ENCODE measurements around the gene TMEM221.

TMEM221 gene

DNA sequence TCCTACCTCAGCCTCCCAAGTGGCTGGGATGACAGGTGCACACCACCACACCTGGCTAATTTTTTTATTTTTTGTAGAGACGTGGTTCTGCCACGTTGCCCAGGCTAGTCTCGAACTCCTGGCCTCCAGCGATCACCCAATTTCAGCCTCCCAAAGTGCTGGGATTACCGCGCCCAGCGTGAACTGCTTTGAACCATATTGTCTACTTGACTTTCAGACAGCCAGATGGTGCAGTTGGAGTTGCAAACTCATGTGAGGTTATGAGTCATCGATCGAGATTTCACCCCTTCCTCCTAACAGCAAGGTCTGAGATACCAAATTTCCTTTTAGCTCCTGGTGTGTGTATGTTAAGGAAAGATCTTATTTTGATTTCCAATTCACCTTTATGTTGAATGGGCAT is 24.6 kb upstream of the TMEM221 start:
- no peak for DNase-seq (ENCODE audit: low read depth)

DNA sequence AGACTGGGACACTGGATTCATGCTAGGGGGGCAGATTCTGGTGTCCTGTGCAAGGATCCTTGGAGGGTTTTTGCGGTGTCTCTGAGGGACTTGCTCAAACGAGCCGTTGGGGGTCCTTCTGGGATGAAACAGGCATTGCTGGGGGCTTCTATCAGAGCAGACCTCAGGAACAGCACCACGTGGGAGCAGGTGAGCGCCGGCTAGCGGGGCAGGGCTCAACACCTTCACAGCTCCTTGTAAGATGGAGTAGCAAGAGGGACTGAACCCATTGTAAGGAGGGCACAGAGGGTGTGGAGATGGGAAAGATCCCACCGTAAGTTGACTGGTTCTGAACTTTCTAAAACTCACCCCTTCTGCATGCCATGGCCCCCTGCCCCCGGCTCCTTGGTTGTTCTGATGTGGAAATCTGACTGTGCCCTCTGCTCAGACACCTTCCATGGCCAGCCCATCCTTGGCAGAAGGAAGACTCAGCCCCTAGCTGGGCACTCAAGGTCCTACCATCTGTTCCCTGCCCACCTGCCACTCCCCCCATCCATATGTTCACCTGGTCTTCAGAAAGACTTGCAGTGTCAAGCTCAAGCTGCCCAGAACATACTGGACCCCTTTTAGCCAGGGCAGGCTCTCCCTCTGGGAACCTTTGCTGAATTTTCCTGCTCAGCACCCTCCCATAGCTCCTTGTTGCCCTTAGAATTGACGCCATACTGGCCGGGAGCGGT is 23.1 kb upstream of the TMEM221 start:
- DNase-seq (ENCODE audit: low read depth) = no peak

DNA sequence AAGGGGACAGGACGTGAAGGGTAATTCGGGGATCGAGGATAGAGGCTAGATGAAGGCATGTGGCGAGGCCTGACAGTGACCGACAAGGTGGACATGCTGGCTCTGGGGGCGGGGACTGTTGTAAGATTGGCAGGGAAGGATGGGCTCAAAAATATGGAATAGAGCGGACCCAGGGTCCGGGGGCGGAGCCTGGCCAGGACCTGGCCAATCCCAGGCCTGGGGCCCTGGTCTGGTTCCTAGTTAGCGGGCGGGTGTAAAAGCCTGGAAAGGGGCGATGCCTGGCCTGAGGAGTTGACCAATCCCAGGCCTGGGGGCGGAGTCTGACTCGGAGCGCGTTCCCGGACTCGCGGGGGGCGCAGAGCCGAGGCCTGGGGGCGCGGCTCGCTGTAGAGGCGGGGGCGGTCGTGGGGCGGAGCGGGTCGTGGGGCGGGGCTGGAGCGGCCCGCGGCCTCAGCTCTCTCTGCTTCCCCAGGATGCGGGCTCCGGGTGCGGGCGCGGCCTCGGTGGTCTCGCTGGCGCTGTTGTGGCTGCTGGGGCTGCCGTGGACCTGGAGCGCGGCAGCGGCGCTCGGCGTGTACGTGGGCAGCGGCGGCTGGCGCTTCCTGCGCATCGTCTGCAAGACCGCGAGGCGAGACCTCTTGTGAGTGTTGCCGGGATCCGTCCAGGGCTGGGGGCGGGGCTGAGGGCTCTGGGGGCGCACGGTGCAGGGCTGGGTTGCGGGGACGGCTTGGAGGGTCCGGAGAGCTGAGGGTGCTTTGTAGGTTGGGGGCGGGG is 21.8 kb upstream of the TMEM221 start, which contains the start of gene SLC27A1:
TSS of gene SLC27A1 (plus strand) at position 457 of the 774 bp plus-strand sequence. CDS start at position 474, 17 bp downstream.
- peak; percentile 75 for DNase-seq (ENCODE audit: low read depth)

DNA sequence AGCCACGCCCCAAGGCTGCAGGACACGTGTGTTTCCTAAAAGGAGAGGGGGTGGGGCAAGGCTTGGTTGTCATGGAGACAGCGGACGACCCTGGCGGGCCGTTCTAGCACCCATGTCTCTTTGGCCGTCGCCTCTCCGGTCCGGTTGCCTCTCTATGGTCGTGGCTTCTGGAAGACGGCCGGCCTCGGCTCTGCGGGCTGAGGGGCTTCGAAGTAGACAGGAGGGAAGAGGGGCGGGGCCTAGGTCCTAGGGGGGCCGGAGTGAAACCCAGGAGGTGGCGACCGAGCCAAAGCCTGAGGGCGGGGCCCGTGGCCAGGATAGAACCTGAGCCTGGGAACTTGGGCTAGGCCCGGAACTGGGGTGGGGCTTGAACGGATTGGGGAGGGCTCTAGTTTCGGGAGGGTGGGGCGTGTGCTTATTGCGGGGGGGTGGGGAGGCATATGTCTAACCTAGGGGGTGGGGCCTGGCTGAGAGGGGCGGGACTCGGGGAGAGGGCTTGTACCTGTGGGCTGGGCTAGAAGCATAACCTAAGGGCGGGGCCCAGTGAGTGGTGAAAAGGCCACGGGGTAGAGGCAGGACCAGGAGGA is 21.1 kb upstream of the TMEM221 start:
- DNase-seq (ENCODE audit: low read depth) = peak; percentile 93

DNA sequence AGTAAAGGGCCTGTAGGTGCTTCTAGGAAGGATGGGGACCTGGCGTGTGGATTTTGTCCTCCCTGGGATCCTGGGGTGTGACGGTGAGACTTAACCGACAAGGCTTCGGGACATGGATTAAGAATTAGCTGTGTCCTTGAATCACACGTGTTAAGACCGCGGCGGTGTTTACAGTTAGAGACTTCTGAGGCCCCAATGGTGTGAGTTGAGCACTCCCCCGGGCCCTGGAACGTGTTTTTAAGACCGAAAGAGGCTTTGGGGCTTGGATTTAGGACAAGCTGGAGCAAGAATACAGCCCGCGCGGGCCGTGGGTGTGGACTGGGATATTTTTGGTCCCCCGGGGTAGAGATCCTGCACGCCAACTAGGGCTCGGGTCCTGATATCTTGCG is 20.6 kb upstream of the TMEM221 start:
- DNase-seq (ENCODE audit: low read depth) = no peak

DNA sequence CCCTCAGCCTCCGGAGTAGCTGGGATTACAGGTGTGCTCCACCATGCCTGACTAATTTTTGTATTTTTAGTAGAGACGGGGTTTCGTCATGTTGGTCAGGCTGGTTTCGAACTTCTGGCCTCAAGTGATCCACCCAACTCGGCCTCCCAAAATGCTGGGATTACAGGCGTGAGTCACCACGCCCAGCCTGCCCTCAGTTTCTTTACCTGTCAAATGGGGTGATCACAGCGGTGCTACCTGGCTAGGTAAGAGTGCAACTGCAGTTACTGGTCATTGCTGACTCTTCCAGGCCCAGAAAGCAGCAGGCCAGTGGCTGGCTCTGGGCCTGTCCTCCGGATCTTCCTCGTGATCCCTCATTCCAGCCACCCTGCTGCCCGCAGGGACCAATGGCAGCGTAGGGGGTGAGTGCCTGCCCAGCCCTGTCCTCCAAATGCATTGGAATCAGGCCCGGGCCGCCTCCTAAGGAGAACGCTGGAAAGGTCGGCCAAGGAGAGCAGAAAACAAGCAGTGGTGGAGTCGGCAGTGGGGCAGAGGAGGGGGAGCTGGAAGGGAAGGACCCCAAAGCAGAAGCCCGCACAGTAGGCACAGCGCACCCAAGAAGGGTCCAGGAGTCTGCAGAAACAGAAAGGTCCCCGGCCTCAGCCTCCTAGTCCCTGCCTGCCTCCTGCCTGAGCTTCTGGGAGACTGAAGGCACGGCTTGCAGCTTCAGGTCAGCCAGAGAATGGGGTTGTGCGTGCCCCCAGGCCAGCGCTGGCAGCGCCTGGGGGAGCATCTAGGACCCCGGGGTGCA is 20.0 kb upstream of the TMEM221 start:
- no peak for DNase-seq (ENCODE audit: low read depth)

DNA sequence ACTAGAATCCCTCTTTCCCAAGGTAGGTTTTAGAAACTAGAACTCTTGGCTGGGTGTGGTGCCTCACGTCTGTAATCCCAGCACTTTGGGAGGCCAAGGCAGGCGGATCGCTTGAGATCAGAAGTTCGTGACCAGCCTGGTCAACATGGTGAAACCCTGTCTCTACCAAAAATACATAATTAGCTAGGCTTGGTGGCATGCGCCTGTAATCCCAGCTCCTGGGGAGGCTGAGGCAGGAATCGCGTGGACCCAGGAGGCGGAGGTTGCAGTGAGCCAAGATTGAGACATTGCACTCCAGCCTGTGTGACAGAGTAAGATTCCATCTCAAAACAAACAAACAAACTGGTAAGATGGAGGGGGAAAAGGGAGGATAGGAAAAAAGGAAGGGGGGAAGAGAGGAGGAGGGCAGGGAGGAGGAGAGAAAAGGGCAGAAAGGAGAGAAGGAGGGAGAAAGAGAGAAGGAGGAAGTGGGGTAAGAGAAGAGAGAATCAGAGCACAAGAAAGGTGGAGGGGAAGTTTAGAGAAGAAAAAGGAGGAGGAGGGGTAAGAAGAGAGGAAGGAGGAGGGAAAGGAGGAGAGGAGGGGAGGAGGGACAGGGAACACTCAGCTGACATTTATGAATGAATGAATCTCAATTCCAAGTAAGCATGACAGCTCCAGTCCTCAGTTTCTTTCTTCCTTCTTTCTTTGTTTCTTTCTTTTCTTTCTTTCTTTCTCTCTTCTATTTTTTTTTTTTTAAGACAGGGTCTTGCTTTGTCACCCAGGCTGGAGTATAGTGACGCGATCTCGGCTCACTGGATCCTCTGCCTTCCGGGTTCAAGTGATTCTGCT is 19.2 kb upstream of the TMEM221 start:
- no peak for DNase-seq (ENCODE audit: low read depth)

DNA sequence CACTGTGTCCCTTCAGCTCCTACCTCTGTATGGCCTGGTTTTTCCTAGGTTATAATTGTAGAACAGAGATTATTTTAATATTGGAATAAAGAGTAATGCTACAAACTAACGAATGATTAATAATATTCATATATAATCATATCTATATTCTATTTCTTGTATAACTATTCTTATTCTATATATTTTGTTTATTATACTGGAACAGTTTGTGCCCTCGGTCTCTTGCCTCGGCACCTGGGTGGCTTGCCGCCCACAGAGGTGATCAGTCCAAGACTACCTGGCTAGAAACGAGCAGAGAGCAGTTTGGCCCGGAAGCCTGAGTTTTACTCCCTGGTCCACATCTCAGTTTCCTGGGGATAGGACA is 18.0 kb upstream of the TMEM221 start:
- DNase-seq (ENCODE audit: low read depth) = no peak

DNA sequence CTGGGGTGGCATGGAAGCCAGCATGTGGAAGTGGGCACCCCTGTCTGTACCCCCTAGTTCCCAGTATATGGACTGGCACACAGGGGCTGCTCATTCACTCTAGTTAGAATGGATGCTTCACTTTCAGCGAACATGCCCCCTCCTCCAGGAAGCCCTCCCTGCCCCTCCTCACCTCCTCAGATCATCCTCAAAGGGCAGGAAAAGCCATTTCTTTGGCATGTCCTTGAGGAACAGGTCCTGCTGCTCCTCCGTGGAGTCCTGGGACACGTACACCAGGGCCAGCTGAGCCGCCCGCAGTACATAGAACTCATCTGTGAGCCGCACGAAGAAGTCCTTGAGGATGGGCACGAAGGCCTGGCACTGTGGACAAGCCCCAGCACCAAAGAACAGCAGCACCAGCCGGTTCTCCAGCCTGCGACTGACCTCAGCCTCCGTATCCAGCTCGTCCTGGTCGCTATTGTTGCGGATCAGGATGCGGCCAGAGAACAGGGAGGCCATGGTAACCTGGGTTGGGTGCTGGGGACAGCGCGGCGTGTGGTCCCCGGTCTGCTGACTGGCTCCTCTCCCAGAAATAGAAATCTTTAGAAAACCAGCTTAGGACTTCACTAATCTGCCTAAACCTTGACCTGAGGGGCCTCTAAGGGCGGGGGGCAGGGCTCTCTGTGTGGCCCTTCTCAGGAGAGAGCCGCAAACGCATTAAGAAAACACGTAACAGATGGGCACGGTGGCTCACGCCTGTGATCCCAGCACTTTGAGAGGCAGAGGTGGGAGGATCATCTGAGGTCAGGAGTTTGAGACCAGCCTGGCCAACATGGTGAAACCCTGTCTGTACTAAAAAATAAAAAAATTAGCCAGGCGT is 12.1 kb upstream of the TMEM221 start, which contains the start of gene NXNL1:
TSS of gene NXNL1 (minus strand) at position 555 of the 859 bp plus-strand sequence. CDS start at position 498, 57 bp downstream.
- DNase-seq (ENCODE audit: low read depth) = no peak

DNA sequence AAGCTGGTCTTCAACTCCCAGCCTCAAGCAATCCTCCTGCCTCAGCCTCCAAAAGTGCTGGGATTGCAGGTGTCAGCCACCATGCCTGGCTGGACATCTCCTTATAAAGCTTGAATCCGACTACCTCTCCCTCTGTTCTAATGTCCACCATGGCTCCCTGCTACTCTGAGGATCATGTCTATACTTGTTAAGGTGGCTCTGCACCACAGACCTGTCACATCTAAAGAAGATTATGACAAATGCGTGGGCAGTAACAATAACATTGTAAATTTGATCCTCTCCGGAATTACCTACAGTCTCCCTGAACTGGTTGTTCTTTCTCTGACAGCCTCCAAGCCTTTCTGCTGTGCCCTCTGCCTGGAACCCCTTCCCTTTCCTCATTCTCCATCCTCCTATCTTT is 10.5 kb upstream of the TMEM221 start:
- DNase-seq (ENCODE audit: low read depth) = no peak

DNA sequence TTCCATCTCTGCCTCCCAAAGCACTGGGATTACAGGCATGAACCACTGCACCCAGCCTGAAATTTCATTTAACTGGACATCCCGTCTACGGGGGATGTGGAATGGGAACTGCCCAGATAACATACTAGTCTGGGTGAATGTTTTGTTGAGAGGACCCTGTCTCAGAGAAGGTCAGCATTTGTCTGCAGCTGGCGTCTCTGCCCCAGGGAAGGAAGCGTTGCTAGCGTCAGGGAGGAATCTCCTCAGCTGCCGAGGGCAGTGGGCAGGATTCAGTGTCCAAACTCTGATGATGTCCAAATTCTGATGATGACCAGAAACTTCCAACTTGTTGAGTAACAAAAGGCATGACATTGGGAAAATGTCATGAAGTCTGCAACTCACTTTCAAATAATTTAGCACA is 9.1 kb upstream of the TMEM221 start:
- no peak for DNase-seq (ENCODE audit: low read depth)

DNA sequence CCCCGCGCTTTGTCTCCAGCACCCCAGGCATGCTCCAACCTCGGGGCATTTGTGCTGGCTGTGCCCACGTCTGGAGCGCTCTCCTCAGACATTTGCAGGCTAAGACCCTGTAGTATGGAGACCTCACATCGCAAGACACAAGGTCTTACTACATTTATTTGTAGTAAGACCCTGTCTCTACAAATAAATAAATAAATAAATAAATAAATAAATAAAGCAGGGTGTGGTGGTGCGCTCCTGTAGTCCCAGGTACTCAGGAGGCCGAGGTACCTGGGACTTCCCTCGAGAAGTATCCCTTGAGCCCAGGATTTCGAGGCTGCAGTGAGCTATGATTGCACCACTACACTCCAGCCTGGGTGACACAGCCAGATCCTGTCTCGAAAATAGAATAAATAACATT is 7.7 kb upstream of the TMEM221 start:
- no peak for DNase-seq (ENCODE audit: low read depth)

DNA sequence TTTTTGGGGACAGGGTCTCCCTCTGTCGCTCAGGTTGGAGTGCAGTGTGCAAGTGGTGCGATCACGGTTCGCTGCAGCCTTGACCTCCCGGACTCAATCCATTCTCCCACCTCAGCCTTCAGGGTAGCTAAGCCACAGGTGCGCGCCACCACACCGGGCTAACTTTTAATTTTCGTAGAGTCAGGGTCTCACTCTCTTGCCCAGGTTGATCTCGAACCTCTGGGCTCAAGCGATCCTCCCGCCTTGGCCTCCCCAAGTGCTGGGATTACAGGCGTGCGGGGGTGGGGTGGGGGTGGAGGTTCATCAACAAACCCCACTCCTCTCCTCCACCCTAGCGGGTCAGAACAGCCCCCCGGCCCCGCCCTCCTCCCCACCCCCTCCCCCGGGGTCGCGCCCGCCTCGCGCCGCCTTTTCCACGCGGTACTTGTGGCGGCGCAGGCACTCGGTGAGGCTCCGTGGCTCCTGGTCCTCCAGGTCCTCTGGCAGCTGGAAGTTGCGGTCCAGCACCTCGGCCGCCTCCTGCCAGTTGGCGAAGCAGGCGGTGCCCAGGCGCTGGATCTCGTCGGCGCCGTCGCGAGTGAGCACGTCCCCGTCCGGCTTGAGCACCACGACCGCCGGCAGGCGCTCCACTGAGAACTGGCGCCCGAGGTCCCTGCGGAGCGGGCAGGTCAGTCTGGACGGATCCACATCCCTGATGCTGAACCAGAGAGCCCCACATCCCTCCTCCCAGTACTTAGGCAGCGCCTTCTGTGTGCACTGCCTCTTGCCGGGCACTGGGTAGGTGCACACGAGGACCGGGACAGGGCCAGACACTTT is 7.0 kb upstream of the TMEM221 start:
- no peak for DNase-seq (ENCODE audit: low read depth)

DNA sequence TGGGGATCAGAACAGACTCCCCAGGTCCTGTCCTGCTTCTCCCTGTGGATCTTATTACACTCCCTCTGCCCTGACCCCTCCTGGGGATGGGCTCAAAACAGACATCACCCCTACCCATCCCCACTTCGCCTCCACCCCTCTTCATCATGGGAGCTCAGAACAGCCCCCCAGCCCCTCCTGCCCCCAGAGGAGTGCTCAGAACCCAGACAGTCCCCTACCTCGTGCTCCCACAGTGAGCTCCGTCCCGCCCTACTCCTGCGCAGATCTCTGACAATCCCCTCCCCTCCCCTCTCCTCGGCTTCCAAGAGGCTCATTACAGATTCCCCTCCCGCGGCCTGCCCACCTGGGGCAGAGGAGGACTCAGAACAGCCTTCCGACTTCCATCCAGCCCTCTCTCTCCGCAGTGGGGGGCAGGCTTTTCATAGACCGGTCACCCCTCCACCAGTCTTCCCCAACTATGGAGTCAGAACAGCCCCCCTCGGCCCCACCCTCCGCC is 6.2 kb upstream of the TMEM221 start:
- no peak for DNase-seq (ENCODE audit: low read depth)

DNA sequence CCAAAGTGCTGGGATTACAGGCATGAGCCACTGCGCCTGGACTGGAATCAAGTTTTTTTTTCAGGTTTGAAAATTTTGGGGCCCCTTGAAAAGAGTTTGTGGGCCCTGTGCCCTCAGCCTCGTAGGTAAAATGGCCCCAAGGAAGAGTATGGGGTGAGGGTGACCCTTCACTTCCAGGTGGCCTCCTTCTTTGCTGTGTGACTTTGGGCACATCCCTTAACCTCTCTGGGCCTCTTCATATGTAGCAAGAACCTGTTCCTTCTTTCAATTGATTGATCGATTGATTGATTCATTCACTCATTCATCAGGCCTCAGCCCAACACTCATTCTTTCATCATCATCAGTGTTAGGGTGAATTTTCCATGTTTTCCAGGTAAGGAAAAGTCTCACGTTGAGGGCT is 3.4 kb upstream of the TMEM221 start:
- DNase-seq (ENCODE audit: low read depth) = no peak

DNA sequence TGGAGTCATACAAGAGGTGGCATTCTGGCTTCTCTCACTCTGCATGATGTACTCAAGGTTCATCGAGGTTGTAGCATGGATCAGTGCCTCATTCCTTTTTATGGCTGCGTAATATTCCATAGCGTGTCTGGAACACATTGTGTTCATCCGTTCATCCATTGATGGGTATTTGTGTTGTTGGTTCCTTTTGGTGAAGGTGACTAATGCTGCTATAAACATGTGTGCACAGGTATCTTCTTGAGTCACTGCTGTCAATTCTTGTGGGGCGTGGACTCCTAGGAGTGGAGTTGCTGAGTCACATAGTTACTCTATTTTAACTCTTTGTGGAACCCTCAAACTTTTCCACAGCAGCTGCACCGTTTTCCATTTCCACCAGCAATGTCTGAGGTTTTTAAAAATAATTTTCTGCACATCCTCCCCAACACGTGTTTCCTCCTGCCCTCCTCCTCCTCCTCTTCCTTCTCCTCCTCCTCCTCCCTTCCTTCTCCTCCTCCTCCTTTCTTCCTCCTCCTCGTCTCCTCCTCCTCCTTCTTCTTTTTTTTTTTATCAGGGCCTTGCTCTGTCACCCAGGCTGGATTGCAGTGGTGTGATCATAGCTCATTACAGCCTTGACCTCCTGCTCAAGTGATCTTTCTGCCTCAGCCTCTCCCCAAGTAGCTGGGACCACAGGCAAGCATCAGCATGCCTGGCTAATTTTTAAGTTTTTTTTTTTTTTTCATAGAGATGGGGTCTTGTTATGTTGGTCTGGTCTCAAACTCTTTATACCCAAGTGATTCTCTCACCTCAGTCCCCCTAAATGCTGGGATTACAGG is 2.0 kb upstream of the TMEM221 start:
- no peak for DNase-seq (ENCODE audit: low read depth)

DNA sequence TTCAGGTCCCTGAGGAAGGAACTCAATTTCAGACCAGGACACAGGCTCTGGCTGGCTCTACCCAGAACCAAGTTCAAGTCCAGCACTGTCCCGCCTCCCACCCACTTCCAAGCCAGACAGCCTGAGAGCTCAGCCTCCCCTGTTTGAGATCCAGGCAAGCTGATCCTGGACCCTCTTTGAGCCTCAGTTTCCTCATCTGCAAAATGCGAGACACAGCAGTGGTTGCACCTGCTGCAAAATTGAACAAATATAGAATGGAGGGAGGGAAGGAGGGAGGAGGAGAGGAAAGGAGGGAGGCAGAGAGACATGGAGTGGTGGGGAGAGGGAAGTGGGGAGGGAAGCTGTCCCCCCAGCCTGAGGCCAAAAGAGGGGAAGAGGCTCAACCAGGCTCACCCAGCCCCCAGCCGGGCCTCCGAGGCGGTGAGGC is 751 bp downstream of the TMEM221 start:
- no peak for DNase-seq (ENCODE audit: low read depth)

DNA sequence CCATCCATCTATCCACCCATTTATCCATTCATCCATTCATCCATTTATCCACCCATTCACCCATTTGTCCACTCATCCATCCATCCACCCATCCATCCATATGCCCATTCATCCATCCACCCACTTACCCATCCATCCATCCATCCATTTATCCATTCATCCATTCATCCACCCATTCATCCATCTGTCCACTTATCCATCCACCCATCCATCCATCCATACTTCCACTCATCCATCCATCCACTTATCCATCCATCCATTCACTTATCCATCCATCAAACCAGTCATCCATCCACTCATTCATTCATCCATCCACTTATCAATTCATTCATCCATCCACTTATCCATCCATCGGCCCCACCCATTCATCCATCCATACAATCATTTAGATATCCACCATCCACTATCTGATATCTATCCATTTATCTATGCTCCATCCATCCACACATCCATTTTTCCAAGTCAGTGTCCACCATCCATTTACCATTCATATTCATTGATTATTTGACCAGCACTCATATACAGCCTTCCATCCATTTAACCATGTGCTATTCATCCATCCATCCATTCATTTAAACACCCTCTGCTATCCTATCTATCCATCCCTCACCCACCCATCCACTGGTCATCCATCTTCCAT is 2.8 kb downstream of the TMEM221 start:
- no peak for DNase-seq (ENCODE audit: low read depth)

Data from stimulated activated CD8-positive, alpha-beta memory T cell treated with anti-CD3 and anti-CD28 coated beads, Interleukin-15, amount 100 ng/mL, for 1 hour (primary cell).